Right lobe of liver (tissue), 4 donors: Measurements from ENCODE around the gene IRF1.

Experiments
- POLR2A ChIP-seq: fragments of 450-650 bp; IDR thresholded peaks from one replicate; pipeline ENCODE4 v1.6.1; 2017; ENCODE audit warnings: antibody characterized with exemption, mild to moderate bottlenecking
- TF ChIP-seq, protein P1 (sequence below), 4 donors: fragments of 200-600 bp in 3 of 4; fragments of 450-650 bp in 1 of 4; IDR thresholded peaks; one replicate each; pipeline versions ENCODE4 v1.5.1 to v1.8.0; 2016 to 2022; ENCODE audit warnings: antibody characterized with exemption in 4 of 4, mild to moderate bottlenecking in 2 of 4
- donor health status: DM: no; HTN: no; CAD: no.
- donor health status: DM: no; HTN: no; CAD: no.
- donor health status: DM: no; HTN: yes; CAD: no.

DNA sequence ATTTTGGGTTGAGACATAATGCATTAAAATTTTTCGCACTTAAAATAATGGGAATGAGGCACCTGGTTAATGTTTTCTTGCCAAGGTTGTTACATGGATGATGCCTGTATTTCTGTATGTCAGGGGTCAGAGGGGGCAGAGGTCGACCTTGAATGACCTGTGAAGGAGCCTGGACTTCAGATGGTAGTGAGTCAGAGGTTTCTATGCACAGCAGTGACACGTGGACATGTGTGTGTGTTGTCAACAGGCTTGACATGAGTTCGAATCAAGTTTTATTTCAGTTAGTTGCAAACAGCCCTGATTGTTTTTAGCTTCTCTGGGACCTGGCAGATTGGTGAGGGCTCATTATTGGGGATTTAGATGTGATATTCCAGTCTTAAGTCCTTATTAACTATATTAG lies 49.1 kb upstream of the IRF1 start:
- TF ChIP-seq, protein P1, sequence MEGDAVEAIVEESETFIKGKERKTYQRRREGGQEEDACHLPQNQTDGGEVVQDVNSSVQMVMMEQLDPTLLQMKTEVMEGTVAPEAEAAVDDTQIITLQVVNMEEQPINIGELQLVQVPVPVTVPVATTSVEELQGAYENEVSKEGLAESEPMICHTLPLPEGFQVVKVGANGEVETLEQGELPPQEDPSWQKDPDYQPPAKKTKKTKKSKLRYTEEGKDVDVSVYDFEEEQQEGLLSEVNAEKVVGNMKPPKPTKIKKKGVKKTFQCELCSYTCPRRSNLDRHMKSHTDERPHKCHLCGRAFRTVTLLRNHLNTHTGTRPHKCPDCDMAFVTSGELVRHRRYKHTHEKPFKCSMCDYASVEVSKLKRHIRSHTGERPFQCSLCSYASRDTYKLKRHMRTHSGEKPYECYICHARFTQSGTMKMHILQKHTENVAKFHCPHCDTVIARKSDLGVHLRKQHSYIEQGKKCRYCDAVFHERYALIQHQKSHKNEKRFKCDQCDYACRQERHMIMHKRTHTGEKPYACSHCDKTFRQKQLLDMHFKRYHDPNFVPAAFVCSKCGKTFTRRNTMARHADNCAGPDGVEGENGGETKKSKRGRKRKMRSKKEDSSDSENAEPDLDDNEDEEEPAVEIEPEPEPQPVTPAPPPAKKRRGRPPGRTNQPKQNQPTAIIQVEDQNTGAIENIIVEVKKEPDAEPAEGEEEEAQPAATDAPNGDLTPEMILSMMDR (IDR thresholded peaks at IDR 0.05) = no peak
- no peak for TF ChIP-seq POLR2A
